Endothelial cell of umbilical vein (primary cell): Measurements from ENCODE around the gene MASP2. TPM values are rescaled to one million over a fixed set of nuclear protein-coding genes. Genes with fewer than 3 reads are reported as not detected.

Experiments
- BruUV-seq: library from RNA; stranded (reverse); fragments of 400-500 nt; replicated peaks from 2 replicates; lab custom pipeline; 2021; lab: Mats Ljungman, UMichigan
- CTCF ChIA-PET: fragments of 300-600, 350-600 bp; sonication (Branson Sonifier 250); formaldehyde crosslinking; loops from one replicate; lab custom pipeline; 2021; ENCODE audit warnings: antibody characterized with exemption, inconsistent platforms; lab: Charles Lee
- POLR2A ChIA-PET: fragments of 300-600, 350-600 bp; sonication (Branson Sonifier 250); formaldehyde crosslinking; loops from one replicate; lab custom pipeline; 2021; ENCODE audit warnings: antibody characterized with exemption, inconsistent platforms; lab: Charles Lee
- DNase-seq: peaks from one replicate; pipeline ENCODE4 v3.0.0-alpha.2; 2011; ENCODE audit warnings: low read depth, low spot score
- FAIRE-seq: peaks from 2 replicates; lab custom pipeline; 2011; peaks lifted over from hg19 to GRCh38; lab: Jason Lieb, UNC
- H2AFZ ChIP-seq: 2 replicates; pipeline ENCODE4 v1.6.0; 2012; ENCODE audit warnings: low read depth, low read length, control low read depth, inconsistent platforms
- H3K27ac ChIP-seq: 2 replicates; pipeline ENCODE4 v1.5.1; 2011; ENCODE audit warnings: low read depth, mild to moderate bottlenecking, control low read depth, low read length, moderate library complexity; ENCODE audit not compliant: insufficient read depth
- H3K27me3 ChIP-seq, 2 experiments: 2 replicates each; pipeline versions ENCODE4 v1.6.0 to v1.6.1; 2011; ENCODE audit warnings: low read length in 2 of 2, mixed read lengths in 1 of 2; ENCODE audit not compliant: control insufficient read depth in 2 of 2, insufficient read depth in 2 of 2
- H3K36me3 ChIP-seq, 2 experiments: 2 replicates in 1 of 2; 3 replicates in 1 of 2; pipeline ENCODE4 v1.5.1; 2011; ENCODE audit warnings: low read length in 2 of 2, mild to moderate bottlenecking in 1 of 2, moderate library complexity in 1 of 2; ENCODE audit not compliant: control insufficient read depth in 2 of 2, insufficient read depth in 2 of 2; ENCODE audit errors: extremely low read depth in 1 of 2
- H3K4me1 ChIP-seq: 3 replicates; pipeline ENCODE4 v1.5.1; 2011; ENCODE audit warnings: mild to moderate bottlenecking, low read length; ENCODE audit not compliant: control insufficient read depth, insufficient read depth; ENCODE audit errors: extremely low read depth
- H3K4me2 ChIP-seq: 2 replicates; pipeline ENCODE4 v1.6.1; 2011; ENCODE audit warnings: low read length, control low read depth, mixed read lengths; ENCODE audit not compliant: insufficient read depth
- H3K4me3 ChIP-seq, 3 experiments: fragments of 200-600 bp in 1 of 3; sonication (generic), shearing (Covaris generic) in 1 of 3; replicated peaks in 1 of 3; 2 replicates each; pipeline ENCODE4 v1.5.1; 2011 to 2016; ENCODE audit warnings: control low read depth in 3 of 3, low read length in 3 of 3, mild to moderate bottlenecking in 2 of 3, inconsistent platforms in 1 of 3, low read depth in 1 of 3, moderate library complexity in 1 of 3; ENCODE audit not compliant: insufficient read depth in 1 of 3
- H3K79me2 ChIP-seq: 2 replicates; pipeline ENCODE4 v1.6.0; 2012; ENCODE audit warnings: low read length, inconsistent platforms; ENCODE audit not compliant: control insufficient read depth, insufficient read depth
- H3K9ac ChIP-seq: replicated peaks from 2 replicates; pipeline ENCODE3; 2011; ENCODE audit warnings: low read length, control low read depth; ENCODE audit not compliant: insufficient read depth; ENCODE audit errors: extremely low read depth
- H3K9me1 ChIP-seq: replicated peaks from 3 replicates; pipeline ENCODE4 v1.6.0; 2011; ENCODE audit warnings: mild to moderate bottlenecking, low read length; ENCODE audit not compliant: control insufficient read depth, insufficient read depth; ENCODE audit errors: extremely low read depth
- H3K9me3 ChIP-seq: replicated peaks from 2 replicates; pipeline ENCODE4 v1.5.1; 2012; ENCODE audit warnings: low read length, inconsistent platforms; ENCODE audit not compliant: control insufficient read depth, insufficient read depth
- H4K20me1 ChIP-seq: replicated peaks from 2 replicates; pipeline ENCODE3; 2011; ENCODE audit warnings: mild to moderate bottlenecking, low read length; ENCODE audit not compliant: control insufficient read depth, insufficient read depth; ENCODE audit errors: extremely low read depth
- EZH2 ChIP-seq: IDR thresholded peaks from 2 replicates; pipeline ENCODE4 v1.6.1; 2012; ENCODE audit warnings: borderline replicate concordance, low read depth, mild to moderate bottlenecking, moderate library complexity, low read length, inconsistent platforms; ENCODE audit not compliant: severe bottlenecking
- FOS ChIP-seq: IDR thresholded peaks from 2 replicates; pipeline ENCODE4 v1.6.1; 2011; ENCODE audit warnings: mild to moderate bottlenecking, low read length, moderate library complexity, borderline replicate concordance; ENCODE audit not compliant: insufficient read depth
- GATA2 ChIP-seq: IDR thresholded peaks from 2 replicates; pipeline ENCODE4 v1.7.0; 2011; ENCODE audit warnings: low read depth, mild to moderate bottlenecking, moderate library complexity, mixed read lengths, low read length; ENCODE audit not compliant: insufficient read length, insufficient read depth
- JUN ChIP-seq: IDR thresholded peaks from 2 replicates; pipeline ENCODE4 v1.6.1; 2011; ENCODE audit warnings: borderline replicate concordance, low read depth; ENCODE audit not compliant: insufficient read length, insufficient read depth
- MYC ChIP-seq: IDR thresholded peaks from one replicate; pipeline ENCODE4 v1.6.1; 2011; ENCODE audit warnings: mild to moderate bottlenecking, low read depth, low read length
- POLR2A ChIP-seq: IDR thresholded peaks from 2 replicates; pipeline ENCODE4 v1.6.1; 2012; ENCODE audit warnings: low read depth, mild to moderate bottlenecking, control low read depth, low read length
- POLR2AphosphoS5 ChIP-seq: IDR thresholded peaks from 2 replicates; pipeline ENCODE4 v1.6.1; 2012; ENCODE audit warnings: low read depth, mild to moderate bottlenecking, control low read depth, low read length, moderate library complexity; ENCODE audit not compliant: insufficient read depth
- dilution Hi-C: fragments of 300-500 bp; cut with MboI; formaldehyde crosslinking; loops from one replicate; pipeline ENCODE4 v1.15.0; 2019; ENCODE audit warnings: low sequenced_read_pairs; ENCODE audit not compliant: extremely low pct_ligation_motif_present
- intact Hi-C: fragments of 100-400 bp; cut with micrococcal nuclease; formaldehyde crosslinking; loops from one replicate; pipeline ENCODE4 v1.10.0; 2022
- polyA plus RNA-seq, 4 experiments: library from polyadenylated mRNA; depleted of rRNA in 3 of 4; stranded (reverse) in 3 of 4; unstranded in 1 of 4; fragments of >200 nt; gene quantifications; 2 replicates each; pipeline versions ENCODE4 v1.2.1 to v1.2.3, GENCODE V29; 2011 to 2012; ENCODE audit warnings: missing spikeins in 1 of 4
- total RNA-seq: library from RNA; stranded (reverse); gene quantifications from 2 replicates; pipeline ENCODE4 v1.2.3, GENCODE V29; 2021
- TF ChIP-seq, protein P1 (sequence below), 2 donors: IDR thresholded peaks; 1 replicate in 1 of 2; 2 replicates in 1 of 2; pipeline ENCODE4 v1.5.1; 2011; ENCODE audit warnings: low read length in 2 of 2, mild to moderate bottlenecking in 2 of 2, moderate library complexity in 2 of 2, control low read depth in 1 of 2, inconsistent platforms in 1 of 2, low read depth in 1 of 2; ENCODE audit not compliant: insufficient read depth in 1 of 2; ENCODE audit errors: extremely low read depth in 1 of 2
- TF ChIP-seq, protein P2 (sequence below): IDR thresholded peaks from 2 replicates; pipeline ENCODE4 v1.6.1; 2011; ENCODE audit not compliant: insufficient read depth, insufficient read length

MASP2 gene
- total and polyA plus RNA-seq, 2 donors (not counting 3 experiments of a cell fraction or from before 2014, with no cell fraction given), result 0.53 TPM; not detected in 1

DNA sequence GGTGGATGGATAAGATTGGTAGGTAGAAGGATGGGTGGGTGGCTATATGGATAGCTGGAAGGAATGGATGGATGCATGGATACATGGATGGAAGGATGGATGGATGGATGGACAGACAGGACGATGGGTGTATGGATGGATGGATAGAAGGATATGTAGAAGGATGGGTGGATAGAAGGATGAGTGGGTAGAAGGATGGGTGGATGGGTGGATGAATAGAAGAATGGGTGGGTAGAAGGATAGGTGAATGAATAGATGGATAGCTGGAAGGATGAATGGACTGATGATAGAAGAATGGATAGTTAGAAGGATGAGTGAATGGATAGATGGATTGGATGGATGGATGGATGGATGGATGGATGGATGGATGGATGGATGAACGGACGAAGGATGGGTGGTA is 5.0 kb downstream of the MASP2 start:
- BruUV-seq, result no TSS peak
- ChIA-PET POLR2A (no interaction called here), CTCF (interaction anchor here (1.4 kb wide), 1 partner anchor 18 kb away, joined by 3 read pairs; the partner anchor contains the start of gene SRM)
- H3K36me3 ChIP-seq, result no peaks in the 10 kb centered on the region
- H4K20me1 ChIP-seq, result no peaks in the 10 kb centered on the region
- H3K27ac ChIP-seq, result no peak overlapping the region
- H3K79me2 ChIP-seq, result no peaks in the 10 kb centered on the region
- no peak for FAIRE-seq
- H3K9me1 ChIP-seq, result no peaks in the 10 kb centered on the region
- DNase-seq, result no peak
- TF ChIP-seq, protein P1, sequence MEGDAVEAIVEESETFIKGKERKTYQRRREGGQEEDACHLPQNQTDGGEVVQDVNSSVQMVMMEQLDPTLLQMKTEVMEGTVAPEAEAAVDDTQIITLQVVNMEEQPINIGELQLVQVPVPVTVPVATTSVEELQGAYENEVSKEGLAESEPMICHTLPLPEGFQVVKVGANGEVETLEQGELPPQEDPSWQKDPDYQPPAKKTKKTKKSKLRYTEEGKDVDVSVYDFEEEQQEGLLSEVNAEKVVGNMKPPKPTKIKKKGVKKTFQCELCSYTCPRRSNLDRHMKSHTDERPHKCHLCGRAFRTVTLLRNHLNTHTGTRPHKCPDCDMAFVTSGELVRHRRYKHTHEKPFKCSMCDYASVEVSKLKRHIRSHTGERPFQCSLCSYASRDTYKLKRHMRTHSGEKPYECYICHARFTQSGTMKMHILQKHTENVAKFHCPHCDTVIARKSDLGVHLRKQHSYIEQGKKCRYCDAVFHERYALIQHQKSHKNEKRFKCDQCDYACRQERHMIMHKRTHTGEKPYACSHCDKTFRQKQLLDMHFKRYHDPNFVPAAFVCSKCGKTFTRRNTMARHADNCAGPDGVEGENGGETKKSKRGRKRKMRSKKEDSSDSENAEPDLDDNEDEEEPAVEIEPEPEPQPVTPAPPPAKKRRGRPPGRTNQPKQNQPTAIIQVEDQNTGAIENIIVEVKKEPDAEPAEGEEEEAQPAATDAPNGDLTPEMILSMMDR (IDR thresholded peaks at IDR 0.05; ENCODE audit: extremely low read depth in 1 of 2, insufficient read depth in 1 of 2, low read depth in 1 of 2, low read length in 2 of 2), result no peak
- no peak for TF ChIP-seq GATA2
- no peak for TF ChIP-seq EZH2
- TF ChIP-seq JUN, result no peak
- TF ChIP-seq POLR2A, result no peak
- no peak for TF ChIP-seq FOS
- TF ChIP-seq, protein P2, sequence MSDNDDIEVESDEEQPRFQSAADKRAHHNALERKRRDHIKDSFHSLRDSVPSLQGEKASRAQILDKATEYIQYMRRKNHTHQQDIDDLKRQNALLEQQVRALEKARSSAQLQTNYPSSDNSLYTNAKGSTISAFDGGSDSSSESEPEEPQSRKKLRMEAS, result no peak
- no peak for TF ChIP-seq POLR2AphosphoS5
- no peak for TF ChIP-seq MYC
- intact Hi-C loops, result no loop called here
- dilution Hi-C loops, result no loop called here
- no peaks in the 10 kb centered on the region for H3K9me3 ChIP-seq
- no peak overlapping the region for H3K9ac ChIP-seq
- H3K4me3 ChIP-seq, result no peak overlapping the region
- no peaks in the 10 kb centered on the region for H3K4me1 ChIP-seq
- no peaks in the 10 kb centered on the region for H3K27me3 ChIP-seq
- H3K4me2 ChIP-seq, result no peak overlapping the region
- no peak overlapping the region for H2AFZ ChIP-seq
